Midbrain (tissue), 1 donor: ENCODE data around the gene TENT4B.

Experiments used
- DNase-seq: peaks from one replicate; lab custom pipeline; 2025; lab: John Stamatoyannopoulos, UW

TENT4B gene

GRCh38 chr16:50256604-50257003 lies 103.5 kb downstream of the TENT4B start:
- no peak for DNase-seq

GRCh38 chr16:50257876-50258275 lies 104.8 kb downstream of the TENT4B start:
- no peak for DNase-seq

- DNase-seq = peak; percentile 34
Observed at GRCh38 chr16:50259334-50260205, 106.5 kb downstream of the TENT4B start.

- DNase-seq = no peak
Observed at GRCh38 chr16:50260206-50261159, 107.4 kb downstream of the TENT4B start.

- no peak for DNase-seq
Observed at GRCh38 chr16:50261160-50261706, 108.1 kb downstream of the TENT4B start.

- DNase-seq = no peak
Observed at GRCh38 chr16:50261707-50262235, 108.7 kb downstream of the TENT4B start.

- DNase-seq = no peak
Observed at GRCh38 chr16:50263060-50263909, 110.2 kb downstream of the TENT4B start.

- DNase-seq = no peak
Observed at GRCh38 chr16:50263940-50264929, 111.1 kb downstream of the TENT4B start.

GRCh38 chr16:50265260-50265659 lies 112.2 kb downstream of the TENT4B start:
- DNase-seq = no peak

GRCh38 chr16:50265716-50266336 lies 112.7 kb downstream of the TENT4B start:
- DNase-seq = no peak

GRCh38 chr16:50266337-50267091 lies 113.4 kb downstream of the TENT4B start, which contains the start of gene ADCY7:
ADCY7 (plus strand) TSS chr16:50266551; CDS start chr16:50288180, 21,629 bp downstream.
- no peak for DNase-seq

GRCh38 chr16:50267151-50267631 lies 114.1 kb downstream of the TENT4B start:
- DNase-seq = no peak

GRCh38 chr16:50267651-50268050 lies 114.5 kb downstream of the TENT4B start:
- no peak for DNase-seq

- no peak for DNase-seq
Observed at GRCh38 chr16:50268352-50268751, 115.2 kb downstream of the TENT4B start.

- no peak for DNase-seq
Observed at GRCh38 chr16:50269061-50269705, 116.1 kb downstream of the TENT4B start.

- DNase-seq = no peak
Observed at GRCh38 chr16:50269769-50270509, 116.8 kb downstream of the TENT4B start.

- DNase-seq = no peak
Observed at GRCh38 chr16:50270510-50271147, 117.5 kb downstream of the TENT4B start.
